Common myeloid progenitor, CD34-positive (primary cell): ENCODE measurements around the gene MSI2.

Source experiments
- CTCF ChIA-PET: fragments of 350-600 bp; sonication (Branson Sonifier 250); formaldehyde crosslinking; loops from one replicate; lab custom pipeline; 2021; ENCODE audit warnings: antibody characterized with exemption; lab: Charles Lee
- POLR2A ChIA-PET: fragments of 350-600 bp; sonication (Branson Sonifier 250); formaldehyde crosslinking; loops from one replicate; lab custom pipeline; 2021; ENCODE audit warnings: antibody characterized with exemption; lab: Charles Lee
- DNase-seq, 3 donors: peaks; one replicate each; pipeline versions ENCODE4 v3.0.0 to v3.0.0-alpha.2; 2013
- H3K27ac ChIP-seq, 2 experiments: 1 replicate in 1 of 2; 2 replicates in 1 of 2; pipeline ENCODE4 v1.7.0; 2013; ENCODE audit warnings: inconsistent platforms in 2 of 2, low read length in 2 of 2, mild to moderate bottlenecking in 2 of 2, low read depth in 1 of 2, moderate library complexity in 1 of 2; ENCODE audit not compliant: severe bottlenecking in 2 of 2, insufficient read depth in 1 of 2, poor library complexity in 1 of 2
- H3K27me3 ChIP-seq, 5 experiments: replicated peaks in 2 of 5; 1 replicate in 3 of 5; 2 replicates in 2 of 5; pipeline versions ENCODE4 v1.6.1 to v1.7.0; 2013; ENCODE audit warnings: low read length in 4 of 5, mild to moderate bottlenecking in 2 of 5, moderate library complexity in 2 of 5, inconsistent platforms in 1 of 5; ENCODE audit not compliant: insufficient read depth in 5 of 5, control insufficient read depth in 4 of 5
- H3K36me3 ChIP-seq, 4 experiments: 1 replicate in 2 of 4; 2 replicates in 2 of 4; pipeline versions ENCODE4 v1.6.1 to v1.7.0; 2013; ENCODE audit warnings: low read length in 3 of 4, control low read depth in 1 of 4, mild to moderate bottlenecking in 1 of 4; ENCODE audit not compliant: control insufficient read depth in 4 of 4, insufficient read depth in 4 of 4
- H3K4me1 ChIP-seq, 4 experiments: 1 replicate in 3 of 4; 2 replicates in 1 of 4; pipeline versions ENCODE4 v1.6.1 to v1.7.1; 2013; ENCODE audit warnings: low read length in 3 of 4, mild to moderate bottlenecking in 3 of 4, control low read depth in 1 of 4, inconsistent platforms in 1 of 4, moderate library complexity in 1 of 4; ENCODE audit not compliant: control insufficient read depth in 4 of 4, insufficient read depth in 4 of 4; ENCODE audit errors: control extremely low read depth in 1 of 4
- H3K4me3 ChIP-seq, 7 experiments: 1 replicate in 4 of 7; 2 replicates in 3 of 7; pipeline versions ENCODE4 v1.5.1 to v1.7.0; 2013; ENCODE audit warnings: mild to moderate bottlenecking in 7 of 7, low read length in 6 of 7, moderate library complexity in 6 of 7, inconsistent platforms in 2 of 7, low read depth in 2 of 7, control low read depth in 1 of 7; ENCODE audit not compliant: insufficient read depth in 4 of 7, control insufficient read depth in 1 of 7; ENCODE audit errors: extremely low read depth in 1 of 7
- H3K9me3 ChIP-seq, 5 experiments: 1 replicate in 4 of 5; 2 replicates in 1 of 5; pipeline versions ENCODE4 v1.6.1 to v1.7.1; 2013; ENCODE audit warnings: low read length in 4 of 5, mild to moderate bottlenecking in 2 of 5, inconsistent platforms in 1 of 5, low read depth in 1 of 5, moderate library complexity in 1 of 5; ENCODE audit not compliant: control insufficient read depth in 4 of 5, insufficient read depth in 2 of 5; ENCODE audit errors: control extremely low read depth in 1 of 5
- WGBS: methylation state at CpG from one replicate; pipeline ENCODE4 v1.1.5; 2013; ENCODE audit not compliant: insufficient coverage; 5-methylcytosine and 5-hydroxymethylcytosine counted together

The MSI2 gene

DNA sequence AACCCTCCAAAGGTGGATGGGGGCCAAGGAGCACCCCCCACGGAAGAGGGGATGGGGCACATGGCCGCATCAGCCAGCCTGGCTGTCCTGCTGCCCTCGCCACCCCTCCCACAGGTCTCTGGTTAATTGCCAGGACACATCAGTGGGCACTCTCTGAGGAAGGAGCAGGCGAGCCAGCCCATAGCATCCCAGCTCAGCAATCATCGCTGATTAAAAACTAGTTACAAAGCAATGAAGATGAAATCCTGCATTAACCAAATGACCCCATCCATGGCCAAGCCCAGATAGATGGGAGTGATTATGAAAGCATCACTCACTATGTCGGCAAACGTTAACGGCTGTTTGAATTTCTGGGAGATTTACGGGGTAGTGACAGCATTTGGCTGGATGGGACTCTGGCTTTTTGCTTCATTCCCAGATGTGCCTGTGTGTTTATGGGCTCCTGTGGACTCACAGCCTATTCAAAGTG is 443.5 kb downstream of the MSI2 start:
- Histone ChIP-seq H3K27ac (no peak overlapping the region), H3K9me3 (peaks cover 0 to 10% (median 0%) of the 10 kb centered on the region in 5 experiments), H3K36me3 (peaks cover 0 to 4% (median 0%) of the 10 kb centered on the region in 4 experiments), H3K4me3 (no peak overlapping the region), H3K27me3 (no peaks in the 10 kb centered on the region), H3K4me1 (peaks cover 0 to 10% (median 4%) of the 10 kb centered on the region in 4 experiments)
- WGBS = 96% methylated on average over 8 of the region's 9 CpGs
- DNase-seq = no peak
- ChIA-PET POLR2A (no interaction called here), CTCF (no interaction called here)

DNA sequence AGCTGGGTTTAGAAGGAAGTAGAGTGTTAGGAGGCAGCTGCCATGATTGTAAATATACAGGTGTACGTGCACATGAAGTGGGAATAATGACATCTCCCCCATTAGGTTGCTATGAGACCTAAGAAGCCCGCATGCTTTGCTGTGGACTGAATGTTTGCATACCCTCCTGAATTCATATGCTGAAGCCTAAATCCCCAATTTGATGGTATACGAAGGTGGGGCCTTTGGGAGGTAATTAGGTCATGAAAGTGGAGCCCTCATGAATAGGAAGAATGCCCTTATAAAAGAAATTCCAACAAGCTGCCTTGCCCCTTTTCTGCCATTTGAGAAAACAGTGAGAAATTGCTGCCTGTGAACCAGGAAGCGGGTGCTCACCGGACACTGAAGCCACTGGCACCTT is 444.8 kb downstream of the MSI2 start:
- DNase-seq = no peak
- H3K4me3 ChIP-seq = no peak overlapping the region
- no peak overlapping the region for H3K27ac ChIP-seq
- WGBS = 94% methylated on average over 2 of the region's 5 CpGs
- CTCF ChIA-PET = interaction anchor here (0.6 kb wide), 1 partner anchor 292 kb away, joined by 4 read pairs; no protein-coding TSS in a partner anchor
- POLR2A ChIA-PET = no interaction called here
- H3K9me3 ChIP-seq = peaks cover 0 to 2% (median 0%) of the 10 kb centered on the region in 5 experiments
- peaks cover 0 to 3% (median 0%) of the 10 kb centered on the region in 4 experiments for H3K36me3 ChIP-seq
- H3K27me3 ChIP-seq = no peaks in the 10 kb centered on the region
- peaks cover 0 to 10% (median 4%) of the 10 kb centered on the region in 4 experiments for H3K4me1 ChIP-seq

DNA sequence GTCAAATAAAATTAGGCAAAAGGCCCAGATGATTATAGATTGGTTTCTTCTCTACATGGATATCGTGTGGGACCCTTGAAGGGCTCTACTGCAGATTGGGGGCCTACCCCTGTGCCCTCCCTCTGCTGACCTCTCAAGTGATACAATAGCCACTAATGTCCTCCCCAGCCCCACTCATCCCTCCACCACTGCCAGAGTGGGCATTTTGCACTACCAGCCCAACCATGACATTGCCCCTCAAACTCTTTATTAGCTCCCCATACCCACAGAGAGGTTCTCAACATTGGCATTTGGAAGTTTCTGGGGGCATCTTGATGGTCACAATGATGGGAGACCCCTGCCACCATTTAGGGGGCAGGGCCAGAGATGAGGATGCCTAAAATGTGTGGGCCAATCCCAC is 446.9 kb downstream of the MSI2 start:
- DNase-seq = no peak
- Histone ChIP-seq H3K27me3 (no peaks in the 10 kb centered on the region), H3K9me3 (no peaks in the 10 kb centered on the region), H3K4me1 (peaks cover 0 to 4% (median 1%) of the 10 kb centered on the region in 4 experiments), H3K36me3 (peaks cover 0 to 3% (median 0%) of the 10 kb centered on the region in 4 experiments), H3K4me3 (no peak overlapping the region), H3K27ac (no peak overlapping the region)
- 100% methylated on average over 1 of the region's 1 CpG for WGBS
- CTCF ChIA-PET = no interaction called here
- POLR2A ChIA-PET = no interaction called here

DNA sequence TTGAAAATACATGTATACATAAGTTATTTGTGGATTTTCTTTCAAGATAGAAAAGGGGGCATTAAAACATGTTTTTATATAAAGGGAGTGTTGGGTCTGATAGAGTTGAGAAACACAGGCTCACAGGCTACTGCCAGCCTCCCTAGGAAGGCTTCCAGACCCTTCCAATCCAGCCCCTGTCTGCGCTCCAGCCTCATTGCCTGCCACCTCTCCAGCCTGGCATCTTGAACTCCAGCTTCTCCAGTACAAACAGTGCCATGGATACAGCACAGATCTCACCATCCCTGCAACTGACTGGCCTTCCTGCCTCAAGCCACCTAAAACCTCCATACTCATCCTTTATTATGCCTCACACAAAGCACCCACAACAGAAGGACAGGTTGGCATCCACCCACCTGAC is 448.1 kb downstream of the MSI2 start:
- 88% methylated on average over 1 of the region's 1 CpG for WGBS
- Histone ChIP-seq H3K4me3 (no peak overlapping the region), H3K27me3 (no peaks in the 10 kb centered on the region), H3K4me1 (no peaks in the 10 kb centered on the region), H3K36me3 (peaks cover 0 to 3% (median 0%) of the 10 kb centered on the region in 4 experiments), H3K27ac (no peak overlapping the region), H3K9me3 (peaks cover 0 to under 1% (median 0%) of the 10 kb centered on the region in 5 experiments)
- ChIA-PET POLR2A (no interaction called here), CTCF (no interaction called here)
- no peak for DNase-seq

DNA sequence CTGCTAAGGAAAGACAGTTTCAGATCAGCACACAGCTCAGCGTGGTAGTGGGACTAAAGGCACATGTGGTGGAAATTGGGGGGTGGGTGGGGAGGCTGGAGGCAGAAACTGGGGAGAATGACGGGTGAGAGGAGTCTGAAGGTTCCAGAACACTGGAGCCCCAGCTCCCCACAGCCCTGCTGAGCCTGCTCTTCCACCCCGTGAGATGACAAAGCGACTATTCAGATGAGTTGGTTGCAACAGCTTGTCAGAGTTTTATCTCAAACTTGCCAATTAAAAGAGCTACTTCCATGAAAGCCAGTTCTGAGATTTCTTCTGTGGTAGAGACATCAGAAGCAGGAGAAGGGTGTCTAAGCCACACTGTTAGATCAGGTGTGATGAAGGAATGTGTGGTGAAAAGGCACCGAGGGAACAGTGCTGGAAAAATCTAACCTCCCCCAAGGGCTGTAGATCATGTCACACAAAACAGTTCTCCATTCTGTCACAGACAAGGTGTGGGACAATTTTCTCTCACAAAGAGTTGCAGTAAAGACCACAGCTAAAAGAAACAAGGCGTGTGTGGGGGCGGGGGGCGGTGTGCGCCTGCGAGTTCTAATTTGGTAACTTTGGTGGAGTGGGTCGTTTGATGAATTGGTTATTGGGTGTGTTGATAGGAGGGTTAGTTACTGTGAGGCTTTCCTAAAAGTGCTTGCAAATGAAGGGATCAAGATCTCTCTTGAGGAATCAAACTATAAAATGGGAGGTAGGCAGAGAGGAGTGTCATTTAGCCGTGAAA is 449.8 kb downstream of the MSI2 start:
- Histone ChIP-seq H3K36me3 (peaks cover 0 to 3% (median 0%) of the 10 kb centered on the region in 4 experiments), H3K4me3 (no peak overlapping the region), H3K27me3 (no peaks in the 10 kb centered on the region), H3K4me1 (no peaks in the 10 kb centered on the region), H3K9me3 (peaks cover 0 to 2% (median 0%) of the 10 kb centered on the region in 5 experiments), H3K27ac (no peak overlapping the region)
- WGBS = 84% methylated on average over 8 of the region's 12 CpGs
- POLR2A ChIA-PET = no interaction called here
- no peak for DNase-seq
- CTCF ChIA-PET = interaction anchor here (1.3 kb wide), 1 partner anchor 9 kb away, joined by 4 read pairs; no protein-coding TSS in a partner anchor

DNA sequence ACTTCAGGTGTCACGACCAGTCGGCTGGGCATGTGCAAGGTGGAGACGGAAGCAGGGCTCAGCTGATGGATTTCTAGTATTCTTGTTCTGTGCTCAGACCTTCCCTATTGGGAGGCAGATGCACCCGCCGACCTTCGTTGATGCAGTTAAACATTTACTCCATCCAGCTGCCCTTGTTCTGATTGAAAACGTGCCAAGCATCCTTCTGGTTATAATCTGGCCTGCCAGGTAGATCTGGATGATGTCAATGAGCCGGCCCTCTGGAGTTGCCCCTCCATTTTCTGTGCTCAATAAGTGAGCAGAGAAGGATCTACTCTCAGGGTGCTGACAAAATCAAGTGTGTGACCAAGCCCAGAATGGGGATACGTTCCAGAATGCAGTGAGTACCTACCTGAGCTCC is 450.4 kb downstream of the MSI2 start:
- H3K36me3 ChIP-seq = peaks cover 0 to 3% (median 0%) of the 10 kb centered on the region in 4 experiments
- CTCF ChIA-PET = interaction anchor here (1.3 kb wide), 1 partner anchor 9 kb away, joined by 4 read pairs; no protein-coding TSS in a partner anchor
- DNase-seq = no peak
- no peak overlapping the region for H3K4me3 ChIP-seq
- no peaks in the 10 kb centered on the region for H3K4me1 ChIP-seq
- H3K27me3 ChIP-seq = no peaks in the 10 kb centered on the region
- POLR2A ChIA-PET = no interaction called here
- 94% methylated on average over 8 of the region's 9 CpGs for WGBS
- peaks cover 0 to 2% (median 0%) of the 10 kb centered on the region in 5 experiments for H3K9me3 ChIP-seq
- no peak overlapping the region for H3K27ac ChIP-seq

DNA sequence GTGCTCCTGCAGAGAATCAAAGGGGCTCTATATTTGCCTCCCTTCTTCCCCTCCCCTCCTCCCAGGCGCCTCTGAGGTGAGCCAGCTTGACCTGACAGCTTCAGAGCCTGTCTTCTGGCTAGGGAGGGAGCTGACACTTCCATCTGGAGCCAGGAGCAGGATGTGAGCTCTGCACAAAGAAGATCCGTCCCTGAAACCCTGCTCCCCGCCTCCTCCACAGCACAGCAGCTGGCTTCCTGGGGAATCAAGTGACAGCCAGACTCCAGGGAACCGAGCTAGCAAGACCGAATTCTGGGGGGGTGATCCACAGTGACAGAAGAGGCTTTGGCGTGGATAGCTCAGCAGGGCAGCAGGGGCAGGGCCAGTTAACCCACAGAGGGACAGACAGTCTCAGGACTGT is 451.6 kb downstream of the MSI2 start:
- no peak for DNase-seq
- ChIA-PET POLR2A (no interaction called here), CTCF (no interaction called here)
- peaks cover 0 to 2% (median 0%) of the 10 kb centered on the region in 5 experiments for H3K9me3 ChIP-seq
- no peak overlapping the region for H3K27ac ChIP-seq
- H3K27me3 ChIP-seq = no peaks in the 10 kb centered on the region
- WGBS = 94% methylated on average over 6 of the region's 6 CpGs
- H3K4me3 ChIP-seq = no peak overlapping the region
- no peaks in the 10 kb centered on the region for H3K4me1 ChIP-seq
- H3K36me3 ChIP-seq = peaks cover 0 to 3% (median 0%) of the 10 kb centered on the region in 4 experiments
